Neural cell (in vitro differentiated cells): Measurements from ENCODE around the gene CD48. TPM values are rescaled to one million over a fixed set of nuclear protein-coding genes. Genes with fewer than 3 reads are reported as not detected.

ENCODE experiments used
- H2AFZ ChIP-seq: fragments of 200-600, 300-800 bp; sonication (generic), shearing (Covaris generic); 2 replicates; pipeline ENCODE4 v1.6.0; 2014; ENCODE audit warnings: low read depth, mild to moderate bottlenecking, antibody characterized with exemption, low read length, moderate library complexity
- H3F3A ChIP-seq: fragments of 200-600 bp; shearing (Covaris generic); 2 replicates; pipeline ENCODE4 v1.6.1; 2016; ENCODE audit warnings: mild to moderate bottlenecking, moderate library complexity, mixed read lengths, antibody characterized with exemption, low read length; ENCODE audit not compliant: insufficient read depth, poor library complexity, severe bottlenecking
- H3K27ac ChIP-seq: fragments of 200-600, 300-800 bp; sonication (generic), shearing (Covaris generic); 2 replicates; pipeline ENCODE4 v1.5.1; 2014; ENCODE audit warnings: mild to moderate bottlenecking, low read length, moderate library complexity
- H3K27me3 ChIP-seq: fragments of 300-800, 200-600 bp; sonication (generic), shearing (Covaris generic); 2 replicates; pipeline ENCODE4 v1.6.0; 2014; ENCODE audit warnings: mild to moderate bottlenecking, low read depth, low read length, moderate library complexity; ENCODE audit not compliant: insufficient read depth
- H3K36me3 ChIP-seq: fragments of 300-800, 200-600 bp; sonication (generic), shearing (Covaris generic); 2 replicates; pipeline ENCODE4 v1.5.1; 2014; ENCODE audit warnings: mild to moderate bottlenecking, antibody characterized with exemption, low read length, moderate library complexity; ENCODE audit not compliant: insufficient read depth
- H3K4me2 ChIP-seq: fragments of 300-800, 200-600 bp; sonication (generic), shearing (Covaris generic); 2 replicates; pipeline ENCODE4 v1.6.0; 2014; ENCODE audit warnings: mild to moderate bottlenecking, low read length
- H3K4me3 ChIP-seq: fragments of 300-800, 200-600 bp; sonication (generic), shearing (Covaris generic); 2 replicates; pipeline ENCODE4 v1.5.1; 2014; ENCODE audit warnings: mild to moderate bottlenecking, low read length, moderate library complexity
- H3K79me2 ChIP-seq: fragments of 200-600 bp; shearing (Covaris generic); replicated peaks from 2 replicates; pipeline ENCODE4 v1.6.0; 2014; ENCODE audit warnings: mild to moderate bottlenecking, low read length, moderate library complexity; ENCODE audit not compliant: insufficient read depth
- H3K9ac ChIP-seq: fragments of 300-800, 200-600 bp; sonication (generic), shearing (Covaris generic); 2 replicates; pipeline ENCODE4 v1.6.1; 2016; ENCODE audit warnings: mild to moderate bottlenecking, low read length, mixed read lengths
- H3K9me2 ChIP-seq: fragments of 200-600 bp; shearing (Covaris generic); 2 replicates; pipeline ENCODE4 v1.6.1; 2016; ENCODE audit warnings: mild to moderate bottlenecking, low read length, mixed read lengths; ENCODE audit not compliant: insufficient read depth
- H3K9me3 ChIP-seq: fragments of 200-600, 300-800 bp; sonication (generic), shearing (Covaris generic); 2 replicates; pipeline ENCODE4 v1.6.1; 2016; ENCODE audit warnings: mild to moderate bottlenecking, mixed run types, low read length, moderate library complexity, mixed read lengths
- H4K20me1 ChIP-seq: fragments of 200-600 bp; shearing (Covaris generic); 2 replicates; pipeline ENCODE4 v1.6.1; 2016; ENCODE audit warnings: mild to moderate bottlenecking, mixed run types; ENCODE audit not compliant: insufficient read depth
- CTCF ChIP-seq: fragments of 450-650 bp; IDR thresholded peaks from 2 replicates; pipeline ENCODE4 v1.5.1; 2014; ENCODE audit warnings: antibody characterized with exemption, mild to moderate bottlenecking, moderate library complexity; ENCODE audit not compliant: poor library complexity, severe bottlenecking
- EP300 ChIP-seq: fragments of 450-650 bp; conservative IDR thresholded peaks from 2 replicates; pipeline ENCODE4 v1.6.1; 2014; ENCODE audit warnings: antibody characterized with exemption, mild to moderate bottlenecking, moderate library complexity; ENCODE audit not compliant: poor library complexity, severe bottlenecking
- EZH2 ChIP-seq: fragments of 200-600, 300-800 bp; shearing (Covaris generic), sonication (generic); IDR thresholded peaks from 2 replicates; pipeline ENCODE4 v1.6.1; 2014; ENCODE audit warnings: antibody characterized with exemption, low read length, borderline replicate concordance, mild to moderate bottlenecking; ENCODE audit not compliant: insufficient read depth, poor library complexity, severe bottlenecking
- MXI1 ChIP-seq: fragments of 450-650 bp; conservative IDR thresholded peaks from 2 replicates; pipeline ENCODE4 v1.6.1; 2014; ENCODE audit warnings: antibody characterized with exemption, mild to moderate bottlenecking; ENCODE audit not compliant: poor library complexity, severe bottlenecking
- POLR2AphosphoS5 ChIP-seq: IDR thresholded peaks from 2 replicates; pipeline ENCODE4 v1.6.1; 2012
- RAD21 ChIP-seq: fragments of 450-650 bp; conservative IDR thresholded peaks from 2 replicates; pipeline ENCODE4 v1.6.1; 2014; ENCODE audit warnings: antibody characterized with exemption, mild to moderate bottlenecking, moderate library complexity
- REST ChIP-seq: IDR thresholded peaks from 2 replicates; pipeline ENCODE4 v1.6.1; 2012; ENCODE audit warnings: borderline replicate concordance
- SMC3 ChIP-seq: fragments of 450-650 bp; conservative IDR thresholded peaks from 2 replicates; pipeline ENCODE4 v1.6.1; 2014; ENCODE audit warnings: antibody characterized with exemption, mild to moderate bottlenecking, moderate library complexity; ENCODE audit not compliant: poor library complexity
- TAF1 ChIP-seq: IDR thresholded peaks from 2 replicates; pipeline ENCODE4 v1.6.1; 2012; ENCODE audit warnings: low read depth
- polyA plus RNA-seq: library from polyadenylated mRNA; depleted of rRNA; stranded (reverse); fragments of >200 nt; gene quantifications from 2 replicates; pipeline ENCODE4 v1.2.3, GENCODE V29; 2014

CD48 gene
- polyA plus RNA-seq, 1 donor from 2014 or later = not detected

GRCh38 chr1:160639652-160640051, 72.0 kb downstream of the CD48 start:
- Histone ChIP-seq H3F3A (no peaks in the 10 kb centered on the region), H3K4me2 (no peak overlapping the region), H3K9me2 (no peaks in the 10 kb centered on the region), H3K4me3 (no peak overlapping the region), H2AFZ (no peak overlapping the region), H3K27me3 (no peaks in the 10 kb centered on the region), H3K36me3 (no peaks in the 10 kb centered on the region), H3K9ac (no peak overlapping the region), H3K9me3 (no peaks in the 10 kb centered on the region), H4K20me1 (no peaks in the 10 kb centered on the region), H3K79me2 (no peaks in the 10 kb centered on the region), H3K27ac (no peak overlapping the region)
- no peak for TF ChIP-seq EP300
- TF ChIP-seq RAD21 = no peak
- no peak for TF ChIP-seq MXI1
- TF ChIP-seq SMC3 = no peak
- no peak for TF ChIP-seq TAF1
- TF ChIP-seq CTCF = no peak
- TF ChIP-seq EZH2 = no peak
- TF ChIP-seq REST = no peak
- TF ChIP-seq POLR2AphosphoS5 = no peak

- no peaks in the 10 kb centered on the region for H3K36me3 ChIP-seq
- H3K27me3 ChIP-seq = no peaks in the 10 kb centered on the region
- H3K4me3 ChIP-seq = no peak overlapping the region
- H2AFZ ChIP-seq = no peak overlapping the region
- no peaks in the 10 kb centered on the region for H3K79me2 ChIP-seq
- H3K4me2 ChIP-seq = no peak overlapping the region
- TF ChIP-seq REST (no peak), RAD21 (no peak), EZH2 (no peak), SMC3 (no peak), CTCF (no peak), EP300 (no peak), TAF1 (no peak)
- H4K20me1 ChIP-seq = no peaks in the 10 kb centered on the region
- no peak overlapping the region for H3K27ac ChIP-seq
- no peaks in the 10 kb centered on the region for H3K9me2 ChIP-seq
- H3K9ac ChIP-seq = no peak overlapping the region
- H3F3A ChIP-seq = no peaks in the 10 kb centered on the region
- H3K9me3 ChIP-seq = no peaks in the 10 kb centered on the region
Measured at GRCh38 chr1:160638926-160639325, 72.7 kb downstream of the CD48 start.
